C4-2B (cell line): Measurements from ENCODE around the gene ADAMTS18.

Source experiments
- ZFX ChIP-seq: fragments of 450-650 bp; IDR thresholded peaks from 2 replicates; pipeline ENCODE4 v1.6.1; 2017
- TF ChIP-seq, protein P1 (sequence below): fragments of 450-650 bp; conservative IDR thresholded peaks from 2 replicates; pipeline ENCODE4 v1.5.1; 2017; ENCODE audit warnings: mild to moderate bottlenecking

GRCh38 chr16:77444147-77444460, 9.3 kb upstream of the ADAMTS18 start:
- TF ChIP-seq, protein P1, sequence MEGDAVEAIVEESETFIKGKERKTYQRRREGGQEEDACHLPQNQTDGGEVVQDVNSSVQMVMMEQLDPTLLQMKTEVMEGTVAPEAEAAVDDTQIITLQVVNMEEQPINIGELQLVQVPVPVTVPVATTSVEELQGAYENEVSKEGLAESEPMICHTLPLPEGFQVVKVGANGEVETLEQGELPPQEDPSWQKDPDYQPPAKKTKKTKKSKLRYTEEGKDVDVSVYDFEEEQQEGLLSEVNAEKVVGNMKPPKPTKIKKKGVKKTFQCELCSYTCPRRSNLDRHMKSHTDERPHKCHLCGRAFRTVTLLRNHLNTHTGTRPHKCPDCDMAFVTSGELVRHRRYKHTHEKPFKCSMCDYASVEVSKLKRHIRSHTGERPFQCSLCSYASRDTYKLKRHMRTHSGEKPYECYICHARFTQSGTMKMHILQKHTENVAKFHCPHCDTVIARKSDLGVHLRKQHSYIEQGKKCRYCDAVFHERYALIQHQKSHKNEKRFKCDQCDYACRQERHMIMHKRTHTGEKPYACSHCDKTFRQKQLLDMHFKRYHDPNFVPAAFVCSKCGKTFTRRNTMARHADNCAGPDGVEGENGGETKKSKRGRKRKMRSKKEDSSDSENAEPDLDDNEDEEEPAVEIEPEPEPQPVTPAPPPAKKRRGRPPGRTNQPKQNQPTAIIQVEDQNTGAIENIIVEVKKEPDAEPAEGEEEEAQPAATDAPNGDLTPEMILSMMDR, result no peak
- TF ChIP-seq ZFX, result no peak
